HG02885 (cell line): ENCODE results near the gene NEURL1B.
"Not testable (repeated sequence)": the region's sequence is repeated elsewhere in the genome, so short reads cannot be mapped to it uniquely, and the experiment has no call there.

Experiments
- ATAC-seq: cut with Tn5 transposase; IDR thresholded peaks from one replicate; pipeline ENCODE4 v1.9.1; 2021; ENCODE audit warnings: mild to moderate bottlenecking; ENCODE audit not compliant: unreplicated experiment, poor library complexity

The NEURL1B gene

GRCh38 chr5:172670444-172670843, 29.4 kb downstream of the NEURL1B start:
- no peak for ATAC-seq

GRCh38 chr5:172671091-172671490, 30.0 kb downstream of the NEURL1B start:
- ATAC-seq, result no peak

GRCh38 chr5:172672681-172673080, 31.6 kb downstream of the NEURL1B start:
- no peak for ATAC-seq

- no peak for ATAC-seq
Observed at GRCh38 chr5:172674155-172674554, 33.1 kb downstream of the NEURL1B start.

- ATAC-seq, result no peak
Observed at GRCh38 chr5:172676914-172677475, 35.9 kb downstream of the NEURL1B start.

- ATAC-seq, result not testable (repeated sequence)
Observed at GRCh38 chr5:172678362-172678874, 37.4 kb downstream of the NEURL1B start.

GRCh38 chr5:172678902-172679301, 37.8 kb downstream of the NEURL1B start:
- no peak for ATAC-seq

GRCh38 chr5:172679628-172680212, 38.7 kb downstream of the NEURL1B start:
- ATAC-seq, result no peak

GRCh38 chr5:172680921-172681320, 39.9 kb downstream of the NEURL1B start:
- ATAC-seq, result no peak

GRCh38 chr5:172681421-172681820, 40.4 kb downstream of the NEURL1B start:
- no peak for ATAC-seq

GRCh38 chr5:172683264-172683644, 42.2 kb downstream of the NEURL1B start:
- ATAC-seq, result no peak

GRCh38 chr5:172683645-172684471, 42.8 kb downstream of the NEURL1B start:
- ATAC-seq, result no peak

- ATAC-seq, result no peak
Observed at GRCh38 chr5:172685091-172685490, 44.0 kb downstream of the NEURL1B start.

- no peak for ATAC-seq
Observed at GRCh38 chr5:172686111-172686510, 45.0 kb downstream of the NEURL1B start.

GRCh38 chr5:172686539-172687390, 45.7 kb downstream of the NEURL1B start:
- no peak for ATAC-seq

- no peak for ATAC-seq
Observed at GRCh38 chr5:172687940-172688339, 46.9 kb downstream of the NEURL1B start.

- ATAC-seq, result peak; percentile 53
Observed at GRCh38 chr5:172688349-172689217, 47.5 kb downstream of the NEURL1B start.

- no peak for ATAC-seq
Observed at GRCh38 chr5:172689218-172689572, 48.1 kb downstream of the NEURL1B start.

GRCh38 chr5:172689801-172690200, 48.7 kb downstream of the NEURL1B start:
- no peak for ATAC-seq
